ENCODE data around the gene LENG8.

DNA sequence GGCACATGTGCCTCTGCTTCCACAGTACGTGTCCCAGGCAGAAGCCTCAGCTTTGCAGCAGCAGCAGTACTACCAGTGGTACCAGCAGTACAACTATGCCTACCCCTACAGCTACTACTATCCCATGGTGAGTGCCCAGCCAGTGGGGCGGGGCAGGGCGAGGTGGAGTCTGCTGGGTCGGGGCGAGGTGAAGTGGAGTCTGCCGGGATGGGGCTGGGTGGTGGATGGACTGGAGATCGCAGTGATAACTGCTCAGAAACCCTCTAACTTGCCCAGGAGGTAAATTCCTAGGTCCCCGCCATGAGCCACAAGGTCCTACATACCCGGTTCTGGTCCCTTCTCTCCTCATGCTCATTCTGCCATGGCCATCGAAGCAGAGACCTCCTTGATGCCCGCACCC, 3.6 kb downstream of the LENG8 start:
- no peak for TF ChIP-seq CTCF (IDR thresholded peaks at IDR 0.05; ENCODE audit: low read depth, low read length, missing input control)
- TF ChIP-seq, protein P1, sequence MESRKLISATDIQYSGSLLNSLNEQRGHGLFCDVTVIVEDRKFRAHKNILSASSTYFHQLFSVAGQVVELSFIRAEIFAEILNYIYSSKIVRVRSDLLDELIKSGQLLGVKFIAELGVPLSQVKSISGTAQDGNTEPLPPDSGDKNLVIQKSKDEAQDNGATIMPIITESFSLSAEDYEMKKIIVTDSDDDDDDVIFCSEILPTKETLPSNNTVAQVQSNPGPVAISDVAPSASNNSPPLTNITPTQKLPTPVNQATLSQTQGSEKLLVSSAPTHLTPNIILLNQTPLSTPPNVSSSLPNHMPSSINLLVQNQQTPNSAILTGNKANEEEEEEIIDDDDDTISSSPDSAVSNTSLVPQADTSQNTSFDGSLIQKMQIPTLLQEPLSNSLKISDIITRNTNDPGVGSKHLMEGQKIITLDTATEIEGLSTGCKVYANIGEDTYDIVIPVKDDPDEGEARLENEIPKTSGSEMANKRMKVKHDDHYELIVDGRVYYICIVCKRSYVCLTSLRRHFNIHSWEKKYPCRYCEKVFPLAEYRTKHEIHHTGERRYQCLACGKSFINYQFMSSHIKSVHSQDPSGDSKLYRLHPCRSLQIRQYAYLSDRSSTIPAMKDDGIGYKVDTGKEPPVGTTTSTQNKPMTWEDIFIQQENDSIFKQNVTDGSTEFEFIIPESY (IDR thresholded peaks at IDR 0.05) = no peak
- TF ChIP-seq SP1 (IDR thresholded peaks at IDR 0.05) = no peak
- TF ChIP-seq, protein P2, sequence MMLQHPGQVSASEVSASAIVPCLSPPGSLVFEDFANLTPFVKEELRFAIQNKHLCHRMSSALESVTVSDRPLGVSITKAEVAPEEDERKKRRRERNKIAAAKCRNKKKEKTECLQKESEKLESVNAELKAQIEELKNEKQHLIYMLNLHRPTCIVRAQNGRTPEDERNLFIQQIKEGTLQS (IDR thresholded peaks at IDR 0.05) = no peak
- no peak for TF ChIP-seq REST (IDR thresholded peaks at IDR 0.05)
